GM18951 (cell line): ENCODE data around the gene SLC12A9.

Source experiments
- POLR2A ChIP-seq: IDR thresholded peaks from 4 replicates; pipeline ENCODE4 v1.6.1; 2011; ENCODE audit warnings: mild to moderate bottlenecking; ENCODE audit not compliant: insufficient read length, insufficient read depth; ENCODE audit errors: extremely low read depth
- in situ Hi-C: fragments of 300-500 bp; cut with MboI; formaldehyde crosslinking; loops from one replicate; pipeline ENCODE4 v1.12.0; 2022; ENCODE audit warnings: low sequenced_read_pairs, mixed read lengths, inconsistent platforms; ENCODE audit not compliant: unreplicated experiment

SLC12A9 gene

GRCh38 chr7:100874577-100875355 lies 22.3 kb downstream of the SLC12A9 start, which contains the start of gene SRRT:
SRRT (plus strand) TSS chr7:100875103; CDS start chr7:100875591, 488 bp downstream.
- in situ Hi-C loops = no loop called here
- TF ChIP-seq POLR2A = peak; percentile 87

DNA sequence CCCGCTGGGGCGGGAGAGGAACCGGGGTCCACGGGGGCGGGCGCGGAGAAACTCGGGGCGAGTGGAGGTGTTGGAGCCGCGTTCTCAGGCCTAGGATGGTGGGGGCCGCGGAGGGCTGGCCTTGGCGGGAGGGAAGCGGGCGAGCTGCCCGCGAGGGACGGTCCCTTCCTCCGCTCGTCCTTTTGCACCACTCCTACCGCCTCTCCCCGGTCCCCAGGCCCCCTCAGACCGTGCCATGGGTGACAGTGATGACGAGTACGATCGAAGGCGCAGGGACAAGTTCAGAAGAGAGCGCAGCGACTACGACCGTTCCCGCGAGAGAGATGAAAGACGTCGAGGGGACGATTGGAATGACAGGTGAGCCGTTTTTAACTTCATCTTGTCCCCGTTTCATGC lies 22.8 kb downstream of the SLC12A9 start:
- in situ Hi-C loops = no loop called here
- TF ChIP-seq POLR2A = no peak

GRCh38 chr7:100878013-100878412 lies 25.5 kb downstream of the SLC12A9 start:
- TF ChIP-seq POLR2A = no peak

DNA sequence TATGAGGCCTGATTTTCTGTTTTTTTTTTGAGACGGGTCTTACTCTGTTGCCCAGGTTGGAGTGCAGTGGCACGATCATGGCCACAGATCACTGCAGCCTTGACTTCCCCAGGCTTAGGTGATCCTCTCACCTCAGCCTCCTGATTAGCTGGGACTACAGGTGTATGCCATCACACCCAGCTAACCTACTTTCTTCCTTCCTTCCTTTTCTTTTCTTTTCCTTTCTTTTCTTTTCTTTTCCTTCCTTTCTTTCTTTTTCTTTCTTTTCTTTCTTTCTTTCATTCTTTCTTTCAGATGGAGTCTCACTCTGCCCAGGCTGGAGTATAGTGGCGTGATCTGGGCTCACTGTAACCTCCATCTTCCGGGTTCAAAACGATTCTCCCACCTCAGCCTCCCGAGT lies 26.2 kb downstream of the SLC12A9 start:
- TF ChIP-seq POLR2A = no peak
- in situ Hi-C loops = no loop called here

More at GRCh38 chr7:100878013-100878412, 25.5 kb downstream of the SLC12A9 start:
- in situ Hi-C loops = no loop called here

DNA sequence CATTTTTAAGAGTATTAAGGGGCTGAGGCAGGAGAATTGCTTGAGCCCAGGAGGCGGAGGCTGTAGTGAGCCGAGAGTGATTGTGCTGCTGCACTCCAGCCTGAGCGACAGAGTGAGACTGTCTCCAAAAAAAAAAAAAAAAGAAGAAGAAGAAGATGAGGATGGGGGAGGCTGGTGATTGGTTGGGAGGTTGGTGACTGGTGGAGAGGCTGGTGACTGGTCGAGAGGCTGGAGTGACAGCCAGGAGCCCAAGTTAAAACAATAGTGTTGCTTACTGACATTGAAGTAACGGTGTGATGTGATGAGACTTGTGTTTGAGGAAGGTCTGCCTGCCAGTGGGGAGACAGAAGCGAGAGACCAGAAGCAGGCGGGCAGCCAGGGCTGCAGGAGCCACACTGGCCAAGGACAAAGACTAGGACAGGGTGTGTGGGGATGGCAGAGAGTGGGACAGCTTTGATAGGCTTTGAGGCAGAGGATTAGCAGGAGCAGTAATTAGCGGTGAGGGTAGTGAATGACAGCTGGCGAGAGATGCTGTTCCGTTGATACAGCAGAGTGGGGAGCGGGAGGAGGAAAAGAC lies 27.3 kb downstream of the SLC12A9 start:
- in situ Hi-C loops = no loop called here
- TF ChIP-seq POLR2A = no peak

GRCh38 chr7:100880645-100881044 lies 28.1 kb downstream of the SLC12A9 start:
- TF ChIP-seq POLR2A = no peak
- in situ Hi-C loops = no loop called here

- in situ Hi-C loops = no loop called here
Measured at GRCh38 chr7:100881136-100881535, 28.6 kb downstream of the SLC12A9 start.

GRCh38 chr7:100882201-100882600 lies 29.7 kb downstream of the SLC12A9 start:
- in situ Hi-C loops = no loop called here
- no peak for TF ChIP-seq POLR2A

More at GRCh38 chr7:100881136-100881535, 28.6 kb downstream of the SLC12A9 start:
- TF ChIP-seq POLR2A = no peak

GRCh38 chr7:100882785-100883526 lies 30.4 kb downstream of the SLC12A9 start:
- TF ChIP-seq POLR2A = no peak
- in situ Hi-C loops = no loop called here

- in situ Hi-C loops = no loop called here
- TF ChIP-seq POLR2A = no peak
Measured at GRCh38 chr7:100884736-100885439, 32.4 kb downstream of the SLC12A9 start.

DNA sequence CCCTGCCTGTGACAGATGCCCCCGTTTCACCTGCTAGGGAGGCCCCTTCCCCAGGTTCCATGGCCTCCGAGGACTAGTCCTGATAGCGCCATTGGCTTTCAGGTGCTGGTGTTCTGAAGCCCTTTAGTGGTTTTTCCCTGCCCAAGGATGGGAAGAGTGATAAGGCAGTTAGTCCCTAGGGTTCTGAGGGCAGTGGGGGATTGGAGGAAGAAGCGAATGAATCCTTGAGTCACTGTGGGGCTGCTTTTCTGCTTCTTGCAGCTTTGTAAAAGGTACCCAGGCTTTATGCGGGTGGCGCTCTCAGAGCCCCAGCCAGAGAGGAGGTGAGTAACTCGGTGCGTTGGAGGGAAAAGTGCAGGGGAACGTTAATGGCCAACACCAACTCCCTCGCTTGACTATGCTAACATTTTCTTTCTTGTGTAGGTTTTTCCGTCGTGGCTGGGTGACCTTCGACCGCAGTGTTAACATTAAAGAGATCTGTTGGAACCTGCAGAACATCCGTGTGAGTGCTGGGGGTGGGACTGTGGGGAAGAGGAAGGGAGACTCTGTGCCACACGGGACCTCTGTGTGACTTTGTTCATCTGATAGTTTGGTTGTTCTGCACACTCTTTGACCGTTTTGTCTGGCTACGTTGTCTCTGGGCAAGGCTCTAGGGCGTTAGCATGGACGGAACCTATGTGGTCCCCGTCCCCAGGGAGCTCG lies 33.1 kb downstream of the SLC12A9 start:
- no peak for TF ChIP-seq POLR2A
- in situ Hi-C loops = no loop called here

GRCh38 chr7:100886142-100886935 lies 33.8 kb downstream of the SLC12A9 start:
- in situ Hi-C loops = no loop called here
- no peak for TF ChIP-seq POLR2A
